GM23248 (cell line): Measurements from ENCODE around the gene ST7. TPM values are rescaled to one million over a fixed set of nuclear protein-coding genes. Genes with fewer than 3 reads are reported as not detected.

Source experiments
- DNase-seq: peaks from one replicate; pipeline ENCODE4 v3.0.0-alpha.2; 2015
- H2AFZ ChIP-seq: fragments of 200-600 bp; sonication (generic); 2 replicates; pipeline ENCODE4 v1.6.1; 2016; ENCODE audit warnings: antibody characterized with exemption
- H3F3A ChIP-seq: fragments of 200-600 bp; sonication (generic); 2 replicates; pipeline ENCODE4 v1.6.1; 2016; ENCODE audit warnings: mild to moderate bottlenecking, antibody characterized with exemption, mixed run types; ENCODE audit not compliant: insufficient read depth
- H3K27ac ChIP-seq: fragments of 200-600 bp; sonication (generic); 2 replicates; pipeline ENCODE4 v1.5.1; 2016; ENCODE audit warnings: mild to moderate bottlenecking
- H3K27me3 ChIP-seq: fragments of 200-600 bp; sonication (generic); replicated peaks from 2 replicates; pipeline ENCODE4 v1.6.1; 2016; ENCODE audit warnings: mild to moderate bottlenecking; ENCODE audit not compliant: insufficient read depth
- H3K36me3 ChIP-seq: fragments of 200-600 bp; sonication (generic); 2 replicates; pipeline ENCODE4 v1.6.1; 2016; ENCODE audit warnings: low read depth, mild to moderate bottlenecking
- H3K4me1 ChIP-seq: fragments of 200-600 bp; sonication (generic); 2 replicates; pipeline ENCODE4 v1.6.1; 2016; ENCODE audit warnings: mild to moderate bottlenecking; ENCODE audit not compliant: insufficient read depth
- H3K4me2 ChIP-seq: fragments of 200-600 bp; sonication (generic); one replicate; pipeline ENCODE4 v1.6.1; 2016; ENCODE audit warnings: mild to moderate bottlenecking; ENCODE audit not compliant: unreplicated experiment
- H3K4me3 ChIP-seq: fragments of 200-600 bp; sonication (generic); 2 replicates; pipeline ENCODE4 v1.5.1; 2016; ENCODE audit warnings: mild to moderate bottlenecking
- H3K79me2 ChIP-seq: fragments of 200-600 bp; sonication (generic); 2 replicates; pipeline ENCODE4 v1.6.1; 2016; ENCODE audit warnings: mild to moderate bottlenecking; ENCODE audit not compliant: insufficient read depth
- H3K9ac ChIP-seq: fragments of 200-600 bp; sonication (generic); 2 replicates; pipeline ENCODE4 v1.6.1; 2016; ENCODE audit warnings: mild to moderate bottlenecking
- H3K9me2 ChIP-seq: fragments of 200-600 bp; sonication (generic); 2 replicates; pipeline ENCODE4 v1.6.1; 2016; ENCODE audit warnings: mixed run types, mild to moderate bottlenecking, moderate library complexity; ENCODE audit not compliant: insufficient read depth
- H3K9me3 ChIP-seq: fragments of 200-600 bp; sonication (generic); one replicate; pipeline ENCODE4 v1.6.1; 2017; ENCODE audit warnings: low read depth
- H4K20me1 ChIP-seq: fragments of 200-600 bp; sonication (generic); 2 replicates; pipeline ENCODE4 v1.6.0; 2016; ENCODE audit not compliant: insufficient read depth
- EZH2 ChIP-seq: fragments of 200-600 bp; sonication (generic); IDR thresholded peaks from 2 replicates; pipeline ENCODE4 v1.6.1; 2018; ENCODE audit warnings: antibody characterized with exemption, mild to moderate bottlenecking; ENCODE audit not compliant: insufficient read depth, poor library complexity, severe bottlenecking
- EZH2phosphoT487 ChIP-seq: fragments of 200-600 bp; sonication (generic); IDR thresholded peaks from 2 replicates; pipeline ENCODE4 v1.6.1; 2018; ENCODE audit warnings: antibody characterized with exemption, moderate library complexity, mild to moderate bottlenecking, low read depth; ENCODE audit not compliant: insufficient read depth
- WGBS, 2 experiments: methylation state at CpG; one replicate each; pipeline ENCODE4 v1.1.6; 2015 to 2017; ENCODE audit warnings: low lambda C conversion rate in 2 of 2, low coverage in 1 of 2; ENCODE audit errors: missing lambda C conversion rate in 2 of 2; 5-methylcytosine and 5-hydroxymethylcytosine counted together
- in situ Hi-C: fragments of 300-500 bp; cut with MboI; formaldehyde crosslinking; loops from 2 replicates; pipeline ENCODE4 v1.15.0; 2020
- polyA plus RNA-seq: library from polyadenylated mRNA; unstranded; fragments of >200 nt; fragmentation: Nextera tagmentation; extraction: Ambion mirVana; gene quantifications from 2 replicates; pipeline ENCODE4 v1.2.1, GENCODE V29; 2016
- total RNA-seq: library from RNA; depleted of rRNA; stranded (reverse); fragments of >200 nt; shearing (Covaris generic); gene quantifications from 2 replicates; pipeline ENCODE4 v1.2.3, GENCODE V29; 2014

The ST7 gene
- total and polyA plus RNA-seq, 2 experiments from 2014 or later: 17.8 to 21.9 TPM

- WGBS, 2 experiments: 94 to 100% methylated on average over 1 of the region's 1 CpG
- in situ Hi-C loops: no loop called here
Measured at GRCh38 chr7:117114272-117114671, 161.0 kb downstream of the ST7 start.

GRCh38 chr7:117116211-117116610, 162.9 kb downstream of the ST7 start:
- Histone ChIP-seq H3K27ac (no peak overlapping the region), H3K27me3 (no peaks in the 10 kb centered on the region), H3K9me3 (no peaks in the 10 kb centered on the region), H3K4me3 (no peak overlapping the region), H3K79me2 (0 out of 2 replicates have a peak, but pooled peaks cover 6% of the 10 kb centered on the region), H3K9ac (no peak overlapping the region), H3K4me1 (no peaks in the 10 kb centered on the region), H4K20me1 (no peaks in the 10 kb centered on the region; the same call in 1 of the 2 replicates), H3K4me2 (no peak overlapping the region), H3F3A (no peaks in the 10 kb centered on the region), H3K36me3 (no peaks in the 10 kb centered on the region), H3K9me2 (no peaks in the 10 kb centered on the region; the same call in 1 of the 2 replicates), H2AFZ (no peak overlapping the region)
- in situ Hi-C loops: no loop called here
- DNase-seq: no peak
- TF ChIP-seq EZH2 (no peak), EZH2phosphoT487 (no peak)
- 100% methylated on average over 2 of the region's 2 CpGs for WGBS, 2 experiments

More at GRCh38 chr7:117114272-117114671, 161.0 kb downstream of the ST7 start:
- Histone ChIP-seq H3K4me1 (no peaks in the 10 kb centered on the region), H3F3A (no peaks in the 10 kb centered on the region), H3K4me3 (no peak overlapping the region), H3K4me2 (no peak overlapping the region), H3K27ac (no peak overlapping the region), H4K20me1 (no peaks in the 10 kb centered on the region; the same call in 1 of the 2 replicates), H3K9ac (no peak overlapping the region), H2AFZ (no peak overlapping the region), H3K9me3 (no peaks in the 10 kb centered on the region), H3K36me3 (no peaks in the 10 kb centered on the region), H3K9me2 (no peaks in the 10 kb centered on the region; the same call in 1 of the 2 replicates), H3K79me2 (peaks cover 15% of the 10 kb centered on the region; the same call in 1 of the 2 replicates), H3K27me3 (no peaks in the 10 kb centered on the region)
- DNase-seq: no peak
- TF ChIP-seq EZH2 (no peak), EZH2phosphoT487 (no peak)

- no peaks in the 10 kb centered on the region for H3K36me3 ChIP-seq
- no peaks in the 10 kb centered on the region for H3K4me1 ChIP-seq
- no peak for DNase-seq
- TF ChIP-seq EZH2phosphoT487: no peak
- TF ChIP-seq EZH2: no peak
- WGBS, 2 experiments: 98 to 100% methylated on average over 2 of the region's 2 CpGs
- no peaks in the 10 kb centered on the region for H3F3A ChIP-seq
- H3K4me3 ChIP-seq: no peak overlapping the region
- no peak overlapping the region for H3K4me2 ChIP-seq
- no peaks in the 10 kb centered on the region; the same call in 1 of the 2 replicates for H3K9me2 ChIP-seq
- no peaks in the 10 kb centered on the region for H3K79me2 ChIP-seq
- no peak overlapping the region for H3K27ac ChIP-seq
- no peak overlapping the region for H2AFZ ChIP-seq
- no peaks in the 10 kb centered on the region for H3K27me3 ChIP-seq
- no peaks in the 10 kb centered on the region; the same call in 1 of the 2 replicates for H4K20me1 ChIP-seq
- in situ Hi-C loops: no loop called here
- H3K9me3 ChIP-seq: no peaks in the 10 kb centered on the region
- H3K9ac ChIP-seq: no peak overlapping the region
Measured at GRCh38 chr7:117117172-117117571, 163.9 kb downstream of the ST7 start.

GRCh38 chr7:117118579-117119180, 165.4 kb downstream of the ST7 start:
- H2AFZ ChIP-seq: no peak overlapping the region
- H3K9ac ChIP-seq: no peak overlapping the region
- in situ Hi-C loops: no loop called here
- no peaks in the 10 kb centered on the region for H3F3A ChIP-seq
- no peaks in the 10 kb centered on the region for H3K9me3 ChIP-seq
- H3K27me3 ChIP-seq: no peaks in the 10 kb centered on the region
- no peaks in the 10 kb centered on the region for H3K79me2 ChIP-seq
- WGBS, 2 experiments: 48 to 49% methylated on average over 4 of the region's 4 CpGs
- H3K4me3 ChIP-seq: no peak overlapping the region
- H3K9me2 ChIP-seq: no peaks in the 10 kb centered on the region; the same call in 1 of the 2 replicates
- H3K4me2 ChIP-seq: no peak overlapping the region
- TF ChIP-seq EZH2 (no peak), EZH2phosphoT487 (no peak)
- no peaks in the 10 kb centered on the region for H4K20me1 ChIP-seq
- no peak for DNase-seq
- H3K27ac ChIP-seq: no peak overlapping the region
- H3K36me3 ChIP-seq: no peaks in the 10 kb centered on the region
- H3K4me1 ChIP-seq: peaks cover 15% of the 10 kb centered on the region
